ENCODE data around the gene CD2AP.

DNA sequence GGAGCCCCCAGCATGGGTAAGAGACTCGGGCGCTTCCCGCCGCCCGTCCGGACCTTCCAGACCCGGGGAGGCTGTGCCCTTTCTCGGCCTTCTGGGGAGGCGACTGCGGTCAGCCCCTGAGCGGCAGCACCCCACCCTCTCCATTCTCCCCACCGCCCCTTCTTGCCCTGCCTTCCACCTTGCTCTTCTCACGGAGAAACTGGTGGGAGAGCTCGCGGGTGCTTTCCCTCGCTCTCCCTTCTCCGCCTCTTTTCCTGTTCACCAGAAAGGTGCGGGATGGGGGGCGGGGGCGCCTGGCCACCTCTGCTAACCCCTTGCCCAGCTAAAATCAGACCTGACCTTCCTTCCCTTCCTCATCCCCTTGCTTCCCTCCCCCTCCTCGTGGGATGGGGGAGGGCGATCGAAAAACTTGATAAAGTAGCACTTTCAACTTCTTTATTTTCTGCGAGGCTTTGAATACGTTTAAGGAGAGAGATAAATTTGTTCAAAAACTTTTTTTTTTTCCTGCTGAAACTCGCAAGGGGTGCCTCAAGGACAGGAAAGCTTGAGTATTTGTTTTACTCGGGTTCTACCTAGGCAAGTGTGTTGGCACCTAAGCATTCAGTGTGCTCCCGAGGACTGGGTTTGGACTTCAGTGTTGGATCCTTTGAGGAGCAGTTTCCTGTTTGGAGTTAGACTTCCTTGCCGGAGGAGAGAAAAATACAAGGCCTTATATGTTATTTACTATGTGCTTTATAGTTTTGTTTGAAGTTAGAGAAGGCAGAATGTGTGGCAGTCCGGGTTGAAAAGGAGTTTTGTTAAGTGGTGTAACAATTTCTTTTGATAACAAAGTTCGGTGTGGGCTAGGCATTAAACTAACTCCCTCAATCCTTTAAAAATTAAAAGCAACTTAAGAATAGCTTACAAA, 897 bp downstream of the CD2AP start:
- TF ChIP-seq, protein P1, sequence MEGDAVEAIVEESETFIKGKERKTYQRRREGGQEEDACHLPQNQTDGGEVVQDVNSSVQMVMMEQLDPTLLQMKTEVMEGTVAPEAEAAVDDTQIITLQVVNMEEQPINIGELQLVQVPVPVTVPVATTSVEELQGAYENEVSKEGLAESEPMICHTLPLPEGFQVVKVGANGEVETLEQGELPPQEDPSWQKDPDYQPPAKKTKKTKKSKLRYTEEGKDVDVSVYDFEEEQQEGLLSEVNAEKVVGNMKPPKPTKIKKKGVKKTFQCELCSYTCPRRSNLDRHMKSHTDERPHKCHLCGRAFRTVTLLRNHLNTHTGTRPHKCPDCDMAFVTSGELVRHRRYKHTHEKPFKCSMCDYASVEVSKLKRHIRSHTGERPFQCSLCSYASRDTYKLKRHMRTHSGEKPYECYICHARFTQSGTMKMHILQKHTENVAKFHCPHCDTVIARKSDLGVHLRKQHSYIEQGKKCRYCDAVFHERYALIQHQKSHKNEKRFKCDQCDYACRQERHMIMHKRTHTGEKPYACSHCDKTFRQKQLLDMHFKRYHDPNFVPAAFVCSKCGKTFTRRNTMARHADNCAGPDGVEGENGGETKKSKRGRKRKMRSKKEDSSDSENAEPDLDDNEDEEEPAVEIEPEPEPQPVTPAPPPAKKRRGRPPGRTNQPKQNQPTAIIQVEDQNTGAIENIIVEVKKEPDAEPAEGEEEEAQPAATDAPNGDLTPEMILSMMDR (IDR thresholded peaks at IDR 0.05): no peak
- TF ChIP-seq POLR2A (IDR thresholded peaks at IDR 0.05): peak; percentile 6
- TF ChIP-seq POLR2AphosphoS5 (IDR thresholded peaks at IDR 0.05): no peak

Measured in breast epithelium (tissue), 3 donors.